ENCODE data around the gene ZBTB7C. TPM values are rescaled to one million over a fixed set of nuclear protein-coding genes. Genes with fewer than 3 reads are reported as not detected.

ZBTB7C gene
- total and polyA plus RNA-seq, 4 donors = 0.19 to 1.1 (median 0.45) TPM

DNA sequence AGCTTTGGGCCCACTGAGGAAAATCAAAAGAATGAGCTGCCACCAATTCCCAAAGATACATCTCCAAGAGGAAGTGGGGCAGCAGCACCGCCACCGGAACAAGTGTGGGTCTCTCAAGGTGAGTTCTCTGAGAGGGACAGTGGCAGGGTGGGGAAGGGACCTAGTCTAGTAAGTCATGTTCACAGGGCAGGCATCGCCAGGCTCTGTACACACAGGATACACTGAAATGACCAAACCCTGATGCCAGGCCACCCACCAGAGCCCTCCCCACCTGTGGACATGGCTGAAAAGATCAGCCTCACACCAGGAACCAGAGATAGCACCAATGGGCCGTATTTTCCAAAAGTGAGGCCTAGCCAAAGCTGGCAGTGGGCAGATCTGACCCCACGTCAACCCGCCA, 370.5 kb downstream of the ZBTB7C start:
- Histone ChIP-seq H3K27me3 (ENCODE audit: control insufficient read depth in 4 of 4, insufficient read depth in 4 of 4, low read length in 3 of 4) (no peaks in the 10 kb centered on the region), H3K36me3 (ENCODE audit: control insufficient read depth in 4 of 4, insufficient read depth in 3 of 4, low read depth in 1 of 4, low read length in 3 of 4) (no peaks in the 10 kb centered on the region), H3K9me3 (ENCODE audit: control insufficient read depth in 4 of 4, low read length in 3 of 4) (no peaks in the 10 kb centered on the region), H3K4me1 (ENCODE audit: control insufficient read depth in 4 of 4, insufficient read depth in 4 of 4, low read length in 3 of 4) (no peaks in the 10 kb centered on the region), H3K27ac (ENCODE audit: low read depth in 1 of 2, low read length in 2 of 2) (no peak overlapping the region), H3K4me3 (ENCODE audit: low read depth in 1 of 3, low read length in 3 of 3) (no peak overlapping the region), H3K9ac (ENCODE audit: low read depth in 1 of 2, low read length in 2 of 2) (no peak overlapping the region)
- no peak for TF ChIP-seq HNF4G (IDR thresholded peaks at IDR 0.05)
- 96% methylated on average over 6 of the region's 6 CpGs for WGBS
- no peak for DNase-seq (ENCODE audit: low spot score)

DNA sequence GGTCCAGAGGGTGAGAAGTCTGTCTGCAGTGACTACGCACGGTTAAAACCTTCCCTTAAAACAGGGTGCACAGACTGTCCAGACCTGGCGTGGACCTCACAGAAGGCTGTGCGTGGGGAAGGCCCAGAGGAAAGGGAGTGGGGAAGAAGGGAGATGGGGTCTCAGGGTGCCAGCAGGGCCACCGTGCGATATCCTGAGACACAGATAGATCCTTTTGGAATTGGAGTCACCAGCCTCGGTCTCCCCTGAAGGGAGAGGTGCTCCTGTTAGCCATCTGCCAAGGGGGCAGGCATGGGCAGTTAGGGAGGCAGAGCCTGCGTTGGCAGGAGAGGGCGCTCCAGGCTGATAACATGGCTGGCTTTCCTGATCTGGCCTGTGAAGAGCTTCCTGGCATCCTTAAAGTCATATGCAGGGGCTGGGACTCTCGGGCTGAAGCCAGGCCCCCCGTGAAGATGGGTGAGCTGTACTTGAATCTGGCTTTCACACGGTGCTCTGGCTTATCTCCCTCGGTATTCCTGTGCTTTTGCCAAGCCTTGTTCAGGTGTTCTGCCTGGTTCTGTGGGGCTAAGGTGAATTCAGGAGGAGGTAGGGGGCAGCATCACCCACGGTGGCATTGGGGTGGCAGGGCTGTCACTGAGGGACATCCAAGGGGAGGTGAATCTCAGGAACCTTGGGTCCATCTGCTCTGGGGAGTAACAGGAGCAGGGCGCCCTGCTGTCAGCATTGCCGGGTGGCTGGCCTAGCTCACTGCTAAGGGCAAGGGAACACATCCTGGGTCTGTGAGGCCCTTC, 371.5 kb downstream of the ZBTB7C start:
- no peak overlapping the region for H3K27ac ChIP-seq (ENCODE audit: low read depth in 1 of 2, low read length in 2 of 2)
- no peaks in the 10 kb centered on the region for H3K36me3 ChIP-seq (ENCODE audit: control insufficient read depth in 4 of 4, insufficient read depth in 3 of 4, low read depth in 1 of 4, low read length in 3 of 4)
- no peak for DNase-seq (ENCODE audit: low spot score)
- no peak overlapping the region for H3K9ac ChIP-seq (ENCODE audit: low read depth in 1 of 2, low read length in 2 of 2)
- no peaks in the 10 kb centered on the region for H3K9me3 ChIP-seq (ENCODE audit: control insufficient read depth in 4 of 4, low read length in 3 of 4)
- no peaks in the 10 kb centered on the region for H3K27me3 ChIP-seq (ENCODE audit: control insufficient read depth in 4 of 4, insufficient read depth in 4 of 4, low read length in 3 of 4)
- H3K4me1 ChIP-seq (ENCODE audit: control insufficient read depth in 4 of 4, insufficient read depth in 4 of 4, low read length in 3 of 4) = no peaks in the 10 kb centered on the region
- WGBS = 81% methylated on average over 16 of the region's 16 CpGs
- H3K4me3 ChIP-seq (ENCODE audit: low read depth in 1 of 3, low read length in 3 of 3) = no peak overlapping the region
- TF ChIP-seq, protein P1, sequence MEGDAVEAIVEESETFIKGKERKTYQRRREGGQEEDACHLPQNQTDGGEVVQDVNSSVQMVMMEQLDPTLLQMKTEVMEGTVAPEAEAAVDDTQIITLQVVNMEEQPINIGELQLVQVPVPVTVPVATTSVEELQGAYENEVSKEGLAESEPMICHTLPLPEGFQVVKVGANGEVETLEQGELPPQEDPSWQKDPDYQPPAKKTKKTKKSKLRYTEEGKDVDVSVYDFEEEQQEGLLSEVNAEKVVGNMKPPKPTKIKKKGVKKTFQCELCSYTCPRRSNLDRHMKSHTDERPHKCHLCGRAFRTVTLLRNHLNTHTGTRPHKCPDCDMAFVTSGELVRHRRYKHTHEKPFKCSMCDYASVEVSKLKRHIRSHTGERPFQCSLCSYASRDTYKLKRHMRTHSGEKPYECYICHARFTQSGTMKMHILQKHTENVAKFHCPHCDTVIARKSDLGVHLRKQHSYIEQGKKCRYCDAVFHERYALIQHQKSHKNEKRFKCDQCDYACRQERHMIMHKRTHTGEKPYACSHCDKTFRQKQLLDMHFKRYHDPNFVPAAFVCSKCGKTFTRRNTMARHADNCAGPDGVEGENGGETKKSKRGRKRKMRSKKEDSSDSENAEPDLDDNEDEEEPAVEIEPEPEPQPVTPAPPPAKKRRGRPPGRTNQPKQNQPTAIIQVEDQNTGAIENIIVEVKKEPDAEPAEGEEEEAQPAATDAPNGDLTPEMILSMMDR (IDR thresholded peaks at IDR 0.05; ENCODE audit: low read depth, low read length, missing input control) = peak; percentile 21
- TF ChIP-seq RAD21 (IDR thresholded peaks at IDR 0.05) (peak; percentile 38 to 68), HNF4G (IDR thresholded peaks at IDR 0.05) (no peak)

DNA sequence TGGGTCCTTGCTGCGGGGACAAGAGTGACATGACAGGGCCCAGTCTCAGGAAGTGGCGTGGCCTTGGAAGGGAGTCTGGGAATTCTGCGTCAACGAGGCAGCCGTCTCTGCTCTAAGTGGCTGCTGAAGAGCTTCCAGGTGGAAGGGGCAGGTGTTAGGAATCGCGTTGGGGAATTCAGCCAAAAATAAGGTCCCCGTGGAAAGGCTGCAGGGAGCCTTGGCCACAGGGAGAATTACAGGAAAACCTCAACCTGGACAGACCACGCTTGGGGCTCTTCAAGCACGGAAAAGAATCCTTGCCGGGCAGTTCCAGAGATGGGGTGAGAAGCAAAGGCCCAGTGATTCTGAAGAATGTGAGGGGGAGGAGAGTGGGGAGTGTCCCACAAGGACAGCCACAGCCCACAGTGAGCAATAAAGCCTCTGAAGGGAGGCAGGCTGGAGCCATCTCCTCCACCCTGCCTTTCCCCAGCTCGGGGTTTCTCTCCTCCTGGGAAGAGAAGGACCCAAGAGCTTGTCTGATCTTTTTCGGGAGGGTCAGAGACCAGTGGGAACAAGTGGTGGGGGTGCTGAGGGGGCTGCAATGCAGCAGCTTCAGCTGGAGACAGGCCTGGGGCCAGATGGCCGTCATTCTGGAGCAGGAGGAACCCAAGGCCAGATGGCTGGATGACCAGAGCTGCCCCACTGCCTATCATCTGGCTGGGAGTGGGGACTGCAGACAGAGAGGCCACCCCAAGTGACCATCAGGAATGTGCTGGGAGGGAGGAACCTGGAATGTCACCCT, 372.4 kb downstream of the ZBTB7C start:
- WGBS = 93% methylated on average over 14 of the region's 14 CpGs
- H3K27ac ChIP-seq (ENCODE audit: low read depth in 1 of 2, low read length in 2 of 2) = no peak overlapping the region
- no peak for TF ChIP-seq RXRA (IDR thresholded peaks at IDR 0.05)
- TF ChIP-seq, protein P2, sequence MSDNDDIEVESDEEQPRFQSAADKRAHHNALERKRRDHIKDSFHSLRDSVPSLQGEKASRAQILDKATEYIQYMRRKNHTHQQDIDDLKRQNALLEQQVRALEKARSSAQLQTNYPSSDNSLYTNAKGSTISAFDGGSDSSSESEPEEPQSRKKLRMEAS (IDR thresholded peaks at IDR 0.05) = no peak
- TF ChIP-seq HNF4G (IDR thresholded peaks at IDR 0.05) = no peak
- no peak for TF ChIP-seq YY1 (IDR thresholded peaks at IDR 0.05)
- no peak for TF ChIP-seq SP1 (IDR thresholded peaks at IDR 0.05)
- TF ChIP-seq, protein P3, sequence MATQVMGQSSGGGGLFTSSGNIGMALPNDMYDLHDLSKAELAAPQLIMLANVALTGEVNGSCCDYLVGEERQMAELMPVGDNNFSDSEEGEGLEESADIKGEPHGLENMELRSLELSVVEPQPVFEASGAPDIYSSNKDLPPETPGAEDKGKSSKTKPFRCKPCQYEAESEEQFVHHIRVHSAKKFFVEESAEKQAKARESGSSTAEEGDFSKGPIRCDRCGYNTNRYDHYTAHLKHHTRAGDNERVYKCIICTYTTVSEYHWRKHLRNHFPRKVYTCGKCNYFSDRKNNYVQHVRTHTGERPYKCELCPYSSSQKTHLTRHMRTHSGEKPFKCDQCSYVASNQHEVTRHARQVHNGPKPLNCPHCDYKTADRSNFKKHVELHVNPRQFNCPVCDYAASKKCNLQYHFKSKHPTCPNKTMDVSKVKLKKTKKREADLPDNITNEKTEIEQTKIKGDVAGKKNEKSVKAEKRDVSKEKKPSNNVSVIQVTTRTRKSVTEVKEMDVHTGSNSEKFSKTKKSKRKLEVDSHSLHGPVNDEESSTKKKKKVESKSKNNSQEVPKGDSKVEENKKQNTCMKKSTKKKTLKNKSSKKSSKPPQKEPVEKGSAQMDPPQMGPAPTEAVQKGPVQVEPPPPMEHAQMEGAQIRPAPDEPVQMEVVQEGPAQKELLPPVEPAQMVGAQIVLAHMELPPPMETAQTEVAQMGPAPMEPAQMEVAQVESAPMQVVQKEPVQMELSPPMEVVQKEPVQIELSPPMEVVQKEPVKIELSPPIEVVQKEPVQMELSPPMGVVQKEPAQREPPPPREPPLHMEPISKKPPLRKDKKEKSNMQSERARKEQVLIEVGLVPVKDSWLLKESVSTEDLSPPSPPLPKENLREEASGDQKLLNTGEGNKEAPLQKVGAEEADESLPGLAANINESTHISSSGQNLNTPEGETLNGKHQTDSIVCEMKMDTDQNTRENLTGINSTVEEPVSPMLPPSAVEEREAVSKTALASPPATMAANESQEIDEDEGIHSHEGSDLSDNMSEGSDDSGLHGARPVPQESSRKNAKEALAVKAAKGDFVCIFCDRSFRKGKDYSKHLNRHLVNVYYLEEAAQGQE (IDR thresholded peaks at IDR 0.05) = no peak
- TF ChIP-seq EGR1 (IDR thresholded peaks at IDR 0.05; ENCODE audit: low read depth in 2 of 2) = no peak
- TF ChIP-seq NR2F2 (IDR thresholded peaks at IDR 0.05) = no peak
- no peak for TF ChIP-seq HNF4A (conservative IDR thresholded peaks at IDR 0.05)
- TF ChIP-seq GABPA (IDR thresholded peaks at IDR 0.05 in 1 of 2, conservative IDR thresholded peaks at IDR 0.05 in 1 of 2) = no peak
- no peak for TF ChIP-seq FOXA2 (IDR thresholded peaks at IDR 0.05)
- no peak for TF ChIP-seq FOXA1 (IDR thresholded peaks at IDR 0.05)
- TF ChIP-seq, protein P4, sequence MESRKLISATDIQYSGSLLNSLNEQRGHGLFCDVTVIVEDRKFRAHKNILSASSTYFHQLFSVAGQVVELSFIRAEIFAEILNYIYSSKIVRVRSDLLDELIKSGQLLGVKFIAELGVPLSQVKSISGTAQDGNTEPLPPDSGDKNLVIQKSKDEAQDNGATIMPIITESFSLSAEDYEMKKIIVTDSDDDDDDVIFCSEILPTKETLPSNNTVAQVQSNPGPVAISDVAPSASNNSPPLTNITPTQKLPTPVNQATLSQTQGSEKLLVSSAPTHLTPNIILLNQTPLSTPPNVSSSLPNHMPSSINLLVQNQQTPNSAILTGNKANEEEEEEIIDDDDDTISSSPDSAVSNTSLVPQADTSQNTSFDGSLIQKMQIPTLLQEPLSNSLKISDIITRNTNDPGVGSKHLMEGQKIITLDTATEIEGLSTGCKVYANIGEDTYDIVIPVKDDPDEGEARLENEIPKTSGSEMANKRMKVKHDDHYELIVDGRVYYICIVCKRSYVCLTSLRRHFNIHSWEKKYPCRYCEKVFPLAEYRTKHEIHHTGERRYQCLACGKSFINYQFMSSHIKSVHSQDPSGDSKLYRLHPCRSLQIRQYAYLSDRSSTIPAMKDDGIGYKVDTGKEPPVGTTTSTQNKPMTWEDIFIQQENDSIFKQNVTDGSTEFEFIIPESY (IDR thresholded peaks at IDR 0.05) = no peak
- no peak for TF ChIP-seq TAF1 (conservative IDR thresholded peaks at IDR 0.05)
- TF ChIP-seq, protein P5, sequence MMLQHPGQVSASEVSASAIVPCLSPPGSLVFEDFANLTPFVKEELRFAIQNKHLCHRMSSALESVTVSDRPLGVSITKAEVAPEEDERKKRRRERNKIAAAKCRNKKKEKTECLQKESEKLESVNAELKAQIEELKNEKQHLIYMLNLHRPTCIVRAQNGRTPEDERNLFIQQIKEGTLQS (IDR thresholded peaks at IDR 0.05) = no peak
- no peak for TF ChIP-seq RAD21 (IDR thresholded peaks at IDR 0.05)

More for the DNA sequence above, 372.4 kb downstream of the ZBTB7C start:
- Histone ChIP-seq H3K27me3 (ENCODE audit: control insufficient read depth in 4 of 4, insufficient read depth in 4 of 4, low read length in 3 of 4) (no peaks in the 10 kb centered on the region), H3K4me1 (ENCODE audit: control insufficient read depth in 4 of 4, insufficient read depth in 4 of 4, low read length in 3 of 4) (no peaks in the 10 kb centered on the region), H3K9me3 (ENCODE audit: control insufficient read depth in 4 of 4, low read length in 3 of 4) (no peaks in the 10 kb centered on the region), H3K9ac (ENCODE audit: low read depth in 1 of 2, low read length in 2 of 2) (no peak overlapping the region), H3K4me3 (ENCODE audit: low read depth in 1 of 3, low read length in 3 of 3) (no peak overlapping the region), H3K36me3 (ENCODE audit: control insufficient read depth in 4 of 4, insufficient read depth in 3 of 4, low read depth in 1 of 4, low read length in 3 of 4) (no peaks in the 10 kb centered on the region)
- no peak for DNase-seq (ENCODE audit: low spot score)

All from liver (tissue), 9 donors.